GM12872 (cell line): Measurements from ENCODE around the gene RAMACL.

Source experiments
- TF ChIP-seq, protein P1 (sequence below): IDR thresholded peaks from 3 replicates; pipeline ENCODE4 v1.5.1; 2011; ENCODE audit warnings: low read depth, mild to moderate bottlenecking, low read length, moderate library complexity; ENCODE audit not compliant: insufficient read depth

The RAMACL gene

GRCh38 chr6:166589786-166590574, 3.5 kb upstream of the RAMACL start:
- TF ChIP-seq, protein P1, sequence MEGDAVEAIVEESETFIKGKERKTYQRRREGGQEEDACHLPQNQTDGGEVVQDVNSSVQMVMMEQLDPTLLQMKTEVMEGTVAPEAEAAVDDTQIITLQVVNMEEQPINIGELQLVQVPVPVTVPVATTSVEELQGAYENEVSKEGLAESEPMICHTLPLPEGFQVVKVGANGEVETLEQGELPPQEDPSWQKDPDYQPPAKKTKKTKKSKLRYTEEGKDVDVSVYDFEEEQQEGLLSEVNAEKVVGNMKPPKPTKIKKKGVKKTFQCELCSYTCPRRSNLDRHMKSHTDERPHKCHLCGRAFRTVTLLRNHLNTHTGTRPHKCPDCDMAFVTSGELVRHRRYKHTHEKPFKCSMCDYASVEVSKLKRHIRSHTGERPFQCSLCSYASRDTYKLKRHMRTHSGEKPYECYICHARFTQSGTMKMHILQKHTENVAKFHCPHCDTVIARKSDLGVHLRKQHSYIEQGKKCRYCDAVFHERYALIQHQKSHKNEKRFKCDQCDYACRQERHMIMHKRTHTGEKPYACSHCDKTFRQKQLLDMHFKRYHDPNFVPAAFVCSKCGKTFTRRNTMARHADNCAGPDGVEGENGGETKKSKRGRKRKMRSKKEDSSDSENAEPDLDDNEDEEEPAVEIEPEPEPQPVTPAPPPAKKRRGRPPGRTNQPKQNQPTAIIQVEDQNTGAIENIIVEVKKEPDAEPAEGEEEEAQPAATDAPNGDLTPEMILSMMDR: no peak

- TF ChIP-seq, protein P1: no peak
These were observed 2.9 kb upstream of the RAMACL start for GRCh38 chr6:166589337-166589731.

- TF ChIP-seq, protein P1: no peak
These were observed 2.3 kb upstream of the RAMACL start for GRCh38 chr6:166588691-166589336.

- TF ChIP-seq, protein P1: no peak
These were observed 1.3 kb upstream of the RAMACL start for GRCh38 chr6:166587631-166588413.

- TF ChIP-seq, protein P1: no peak
These were observed 1.5 kb downstream of the RAMACL start for GRCh38 chr6:166584853-166585429.

DNA sequence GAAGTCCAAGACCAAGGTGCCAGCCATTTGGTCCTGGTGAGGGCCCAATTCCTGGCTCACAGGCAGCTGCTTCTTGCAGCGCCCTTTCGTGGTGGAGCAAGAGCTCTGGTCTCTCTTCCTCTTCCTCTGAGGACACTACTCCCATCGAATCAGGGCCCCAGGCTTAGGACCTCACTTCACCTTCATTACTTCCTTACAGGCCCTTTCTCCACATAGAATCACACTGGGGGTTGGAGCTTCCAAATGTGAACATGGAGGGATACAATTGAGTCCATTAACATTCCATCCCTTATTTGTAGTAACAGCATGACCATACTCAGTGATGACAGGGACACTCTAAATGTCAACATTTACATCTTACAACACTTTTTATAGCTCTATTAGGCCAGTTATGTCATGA, 2.3 kb downstream of the RAMACL start:
- TF ChIP-seq, protein P1: no peak
